ENCODE measurements around the gene USPL1. TPM values are rescaled to one million over a fixed set of nuclear protein-coding genes. Genes with fewer than 3 reads are reported as not detected.

Gene USPL1
- polyA plus RNA-seq, 1 donor from 2014 or later, result 60.1 TPM

DNA sequence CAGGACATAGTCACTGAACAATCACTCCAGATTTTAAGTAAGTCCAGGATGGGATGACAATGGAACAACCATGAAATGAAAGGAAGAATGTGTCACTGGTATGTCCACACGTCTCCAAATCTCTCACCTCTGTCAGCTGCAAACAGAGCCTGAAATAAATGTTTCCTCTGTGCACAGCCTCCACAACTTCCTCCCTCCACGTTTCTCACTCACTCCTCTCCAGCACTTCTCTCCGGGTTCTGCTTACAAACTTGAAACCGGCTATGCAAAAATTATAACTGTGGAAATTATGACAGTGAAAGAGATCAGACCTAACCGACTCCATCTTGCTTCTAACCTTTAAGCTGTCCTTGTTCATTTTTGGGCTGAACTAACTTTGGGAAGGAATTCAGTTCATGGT is 82.6 kb downstream of the USPL1 start:
- no peak overlapping the region for H3K27ac ChIP-seq (ENCODE audit: low read length)
- no peak overlapping the region for H3K9ac ChIP-seq (ENCODE audit: low read length)
- no peak overlapping the region for H3K4me3 ChIP-seq (ENCODE audit: low read length)
- H3K79me2 ChIP-seq (replicated peaks; ENCODE audit: insufficient read depth, low read length), result no peaks in the 10 kb centered on the region
- H3K9me2 ChIP-seq (ENCODE audit: insufficient read depth, low read length), result no peaks in the 10 kb centered on the region
- H3K36me3 ChIP-seq (ENCODE audit: insufficient read depth, low read length), result no peaks in the 10 kb centered on the region
- H4K20me1 ChIP-seq (ENCODE audit: insufficient read depth), result no peaks in the 10 kb centered on the region
- no peak overlapping the region for H3K4me2 ChIP-seq (ENCODE audit: low read length)
- H3K27me3 ChIP-seq (ENCODE audit: insufficient read depth, low read depth, low read length), result no peaks in the 10 kb centered on the region
- no peak overlapping the region for H2AFZ ChIP-seq (ENCODE audit: low read depth, low read length)
- no peaks in the 10 kb centered on the region for H3K9me3 ChIP-seq (ENCODE audit: low read length)
- TF ChIP-seq EP300 (conservative IDR thresholded peaks at IDR 0.05; ENCODE audit: poor library complexity, severe bottlenecking) (no peak), CTCF (IDR thresholded peaks at IDR 0.05; ENCODE audit: poor library complexity, severe bottlenecking) (no peak), TAF1 (IDR thresholded peaks at IDR 0.05; ENCODE audit: low read depth) (no peak), MXI1 (conservative IDR thresholded peaks at IDR 0.05; ENCODE audit: poor library complexity, severe bottlenecking) (no peak), SMC3 (conservative IDR thresholded peaks at IDR 0.05; ENCODE audit: poor library complexity) (no peak), POLR2AphosphoS5 (IDR thresholded peaks at IDR 0.05) (no peak), EZH2 (IDR thresholded peaks at IDR 0.05; ENCODE audit: borderline replicate concordance, insufficient read depth, low read length, poor library complexity, severe bottlenecking) (no peak), RAD21 (conservative IDR thresholded peaks at IDR 0.05) (no peak)
- TF ChIP-seq, protein P1, sequence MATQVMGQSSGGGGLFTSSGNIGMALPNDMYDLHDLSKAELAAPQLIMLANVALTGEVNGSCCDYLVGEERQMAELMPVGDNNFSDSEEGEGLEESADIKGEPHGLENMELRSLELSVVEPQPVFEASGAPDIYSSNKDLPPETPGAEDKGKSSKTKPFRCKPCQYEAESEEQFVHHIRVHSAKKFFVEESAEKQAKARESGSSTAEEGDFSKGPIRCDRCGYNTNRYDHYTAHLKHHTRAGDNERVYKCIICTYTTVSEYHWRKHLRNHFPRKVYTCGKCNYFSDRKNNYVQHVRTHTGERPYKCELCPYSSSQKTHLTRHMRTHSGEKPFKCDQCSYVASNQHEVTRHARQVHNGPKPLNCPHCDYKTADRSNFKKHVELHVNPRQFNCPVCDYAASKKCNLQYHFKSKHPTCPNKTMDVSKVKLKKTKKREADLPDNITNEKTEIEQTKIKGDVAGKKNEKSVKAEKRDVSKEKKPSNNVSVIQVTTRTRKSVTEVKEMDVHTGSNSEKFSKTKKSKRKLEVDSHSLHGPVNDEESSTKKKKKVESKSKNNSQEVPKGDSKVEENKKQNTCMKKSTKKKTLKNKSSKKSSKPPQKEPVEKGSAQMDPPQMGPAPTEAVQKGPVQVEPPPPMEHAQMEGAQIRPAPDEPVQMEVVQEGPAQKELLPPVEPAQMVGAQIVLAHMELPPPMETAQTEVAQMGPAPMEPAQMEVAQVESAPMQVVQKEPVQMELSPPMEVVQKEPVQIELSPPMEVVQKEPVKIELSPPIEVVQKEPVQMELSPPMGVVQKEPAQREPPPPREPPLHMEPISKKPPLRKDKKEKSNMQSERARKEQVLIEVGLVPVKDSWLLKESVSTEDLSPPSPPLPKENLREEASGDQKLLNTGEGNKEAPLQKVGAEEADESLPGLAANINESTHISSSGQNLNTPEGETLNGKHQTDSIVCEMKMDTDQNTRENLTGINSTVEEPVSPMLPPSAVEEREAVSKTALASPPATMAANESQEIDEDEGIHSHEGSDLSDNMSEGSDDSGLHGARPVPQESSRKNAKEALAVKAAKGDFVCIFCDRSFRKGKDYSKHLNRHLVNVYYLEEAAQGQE (IDR thresholded peaks at IDR 0.05; ENCODE audit: borderline replicate concordance), result no peak
- no peaks in the 10 kb centered on the region for H3F3A ChIP-seq (ENCODE audit: insufficient read depth, low read length, poor library complexity, severe bottlenecking)

GRCh38 chr13:30702006-30702405 is 84.3 kb downstream of the USPL1 start:
- Histone ChIP-seq H3K79me2 (replicated peaks; ENCODE audit: insufficient read depth, low read length) (no peaks in the 10 kb centered on the region), H3K9me3 (ENCODE audit: low read length) (no peaks in the 10 kb centered on the region), H3K9ac (ENCODE audit: low read length) (no peak overlapping the region), H3K27me3 (ENCODE audit: insufficient read depth, low read depth, low read length) (no peaks in the 10 kb centered on the region), H3K36me3 (ENCODE audit: insufficient read depth, low read length) (no peaks in the 10 kb centered on the region), H3F3A (ENCODE audit: insufficient read depth, low read length, poor library complexity, severe bottlenecking) (no peaks in the 10 kb centered on the region), H3K27ac (ENCODE audit: low read length) (no peak overlapping the region), H3K4me3 (ENCODE audit: low read length) (no peak overlapping the region), H3K4me2 (ENCODE audit: low read length) (no peak overlapping the region), H4K20me1 (ENCODE audit: insufficient read depth) (no peaks in the 10 kb centered on the region), H3K9me2 (ENCODE audit: insufficient read depth, low read length) (no peaks in the 10 kb centered on the region), H2AFZ (ENCODE audit: low read depth, low read length) (no peak overlapping the region)
- TF ChIP-seq RAD21 (conservative IDR thresholded peaks at IDR 0.05) (no peak), POLR2AphosphoS5 (IDR thresholded peaks at IDR 0.05) (no peak), MXI1 (conservative IDR thresholded peaks at IDR 0.05; ENCODE audit: poor library complexity, severe bottlenecking) (no peak), TAF1 (IDR thresholded peaks at IDR 0.05; ENCODE audit: low read depth) (no peak), EP300 (conservative IDR thresholded peaks at IDR 0.05; ENCODE audit: poor library complexity, severe bottlenecking) (no peak), CTCF (IDR thresholded peaks at IDR 0.05; ENCODE audit: poor library complexity, severe bottlenecking) (no peak), SMC3 (conservative IDR thresholded peaks at IDR 0.05; ENCODE audit: poor library complexity) (no peak), EZH2 (IDR thresholded peaks at IDR 0.05; ENCODE audit: borderline replicate concordance, insufficient read depth, low read length, poor library complexity, severe bottlenecking) (no peak)
- TF ChIP-seq, protein P1 (IDR thresholded peaks at IDR 0.05; ENCODE audit: borderline replicate concordance), result no peak

Data from neural cell (in vitro differentiated cells).